ENCODE data around the gene CCDC24. TPM values are rescaled to one million over a fixed set of nuclear protein-coding genes. Genes with fewer than 3 reads are reported as not detected.

The CCDC24 gene
- total and polyA plus RNA-seq, 8 donors: 3.9 to 45.9 (median 6.5) TPM

DNA sequence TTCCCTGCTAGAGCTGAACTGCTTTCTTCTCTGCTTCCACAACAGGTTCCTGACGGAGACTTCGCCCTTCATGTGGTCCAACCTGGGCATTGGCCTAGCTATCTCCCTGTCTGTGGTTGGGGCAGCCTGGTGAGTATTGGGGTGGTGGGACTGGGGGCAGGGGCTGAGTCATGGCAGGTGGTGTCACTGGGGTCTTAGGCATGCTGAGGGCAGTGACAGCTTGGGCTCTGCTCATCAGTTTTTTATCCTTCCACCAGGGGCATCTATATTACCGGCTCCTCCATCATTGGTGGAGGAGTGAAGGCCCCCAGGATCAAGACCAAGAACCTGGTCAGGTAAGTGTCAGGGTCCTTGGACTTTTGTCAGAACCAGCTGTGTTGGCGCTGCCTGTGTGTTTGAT, 15.4 kb upstream of the CCDC24 start:
- Histone ChIP-seq H3K4me1 (peaks cover 0 to 31% (median 14%) of the 10 kb centered on the region in 3 donors), H3K27me3 (no peaks in the 10 kb centered on the region), H3K36me3 (peaks cover 0 to 4% (median 0%) of the 10 kb centered on the region in 3 donors), H3K4me3 (peak overlapping the region; percentile 69 to 92 (median 82)), H3K9me3 (no peaks in the 10 kb centered on the region), H3K27ac (peak overlapping the region in 2 of 4 donors; percentile 86 to 96)
- TF ChIP-seq CTCF (IDR thresholded peaks at IDR 0.05): no peak
- ATAC-seq: no peak
- FAIRE-seq: no peak
- WGBS, 2 donors: 30 to 39% methylated on average over 4 of the region's 4 CpGs
- no peak for DNase-seq
- intact Hi-C loops (cut with DNase I): no loop called here

- no peak for FAIRE-seq
- intact Hi-C loops (cut with DNase I): no loop called here
Measured at GRCh38 chr1:43976890-43977289, 14.5 kb upstream of the CCDC24 start.

GRCh38 chr1:43977376-43978263, 13.8 kb upstream of the CCDC24 start:
- H3K27me3 ChIP-seq: no peaks in the 10 kb centered on the region
- ATAC-seq (no peak), DNase-seq (no peak), FAIRE-seq (no peak)
- TF ChIP-seq CTCF (IDR thresholded peaks at IDR 0.05): no peak
- H3K36me3 ChIP-seq: peaks cover 0 to 4% (median 0%) of the 10 kb centered on the region in 3 donors
- WGBS, 2 donors: 64 to 74% methylated on average over 9 of the region's 9 CpGs
- H3K4me1 ChIP-seq: peaks cover 0 to 31% (median 14%) of the 10 kb centered on the region in 3 donors
- H3K4me3 ChIP-seq: peak overlapping the region in 1 of 4 donors; percentile 53
- no peaks in the 10 kb centered on the region for H3K9me3 ChIP-seq
- intact Hi-C loops (cut with DNase I): no loop called here
- no peak overlapping the region for H3K27ac ChIP-seq

More at GRCh38 chr1:43976890-43977289, 14.5 kb upstream of the CCDC24 start:
- peak in 1 of 6 donors; percentile 17 for DNase-seq
- no peak for ATAC-seq
- 64 to 74% methylated on average over 8 of the region's 8 CpGs for WGBS, 2 donors
- H3K27ac ChIP-seq: no peak overlapping the region
- peaks cover 0 to 4% (median 0%) of the 10 kb centered on the region in 3 donors for H3K36me3 ChIP-seq
- peaks cover 0 to 31% (median 14%) of the 10 kb centered on the region in 3 donors for H3K4me1 ChIP-seq
- no peak for TF ChIP-seq CTCF (IDR thresholded peaks at IDR 0.05)
- H3K9me3 ChIP-seq: no peaks in the 10 kb centered on the region
- no peaks in the 10 kb centered on the region for H3K27me3 ChIP-seq
- peak overlapping the region in 2 of 4 donors; percentile 5 to 72 for H3K4me3 ChIP-seq

GRCh38 chr1:43978264-43978550, 13.2 kb upstream of the CCDC24 start:
- ATAC-seq (no peak), DNase-seq (no peak), FAIRE-seq (no peak)
- WGBS, 2 donors: 49 to 53% methylated on average over 5 of the region's 5 CpGs
- intact Hi-C loops (cut with DNase I): no loop called here
- H3K27ac ChIP-seq: peak overlapping the region in 1 of 4 donors; percentile 33
- no peak for TF ChIP-seq CTCF (IDR thresholded peaks at IDR 0.05)
- peak overlapping the region in 1 of 4 donors; percentile 53 for H3K4me3 ChIP-seq
- H3K9me3 ChIP-seq: no peaks in the 10 kb centered on the region
- no peaks in the 10 kb centered on the region for H3K27me3 ChIP-seq
- peaks cover 0 to 4% (median 0%) of the 10 kb centered on the region in 3 donors for H3K36me3 ChIP-seq
- H3K4me1 ChIP-seq: peaks cover 0 to 31% (median 14%) of the 10 kb centered on the region in 3 donors

All from pancreas (tissue), 10 donors.